ENCODE measurements around the gene RNF148.

- TF ChIP-seq POLR2A (IDR thresholded peaks at IDR 0.05; ENCODE audit: low read depth, low read length) (no peak), POLR2AphosphoS5 (IDR thresholded peaks at IDR 0.05; ENCODE audit: low read depth, low read length) (no peak), TAF1 (IDR thresholded peaks at IDR 0.05; ENCODE audit: low read depth, low read length) (no peak), SPI1 (IDR thresholded peaks at IDR 0.05; ENCODE audit: low read depth, low read length) (no peak), POU2F2 (IDR thresholded peaks at IDR 0.05; ENCODE audit: low read depth, low read length) (no peak), PAX5 (IDR thresholded peaks at IDR 0.05; ENCODE audit: insufficient read depth, low read length, severe bottlenecking) (no peak)
Observed at GRCh38 chr7:122663733-122664132, 39.0 kb downstream of the RNF148 start.
